Right lung (tissue), 5 donors: ENCODE results near the gene OAS2. TPM values are rescaled to one million over a fixed set of nuclear protein-coding genes. Genes with fewer than 3 reads are reported as not detected.

ENCODE experiments used
- DNase-seq, 2 donors: peaks; one replicate each; pipeline ENCODE4 v3.0.0-alpha.2; 2013
- polyA plus RNA-seq, 5 donors: library from polyadenylated mRNA; unstranded; fragments of 120-200 nt; gene quantifications; one replicate each; pipeline versions ENCODE4 v1.2.1 to v1.2.3, GENCODE V29; 2013; ENCODE audit warnings: inconsistent platforms in 1 of 5, low replicate concordance in 1 of 5; ENCODE audit not compliant: insufficient read length in 5 of 5, insufficient read depth in 1 of 5

OAS2 gene
- polyA plus RNA-seq, 5 donors, result 7.0 to 12.1 (median 10.5) TPM

DNA sequence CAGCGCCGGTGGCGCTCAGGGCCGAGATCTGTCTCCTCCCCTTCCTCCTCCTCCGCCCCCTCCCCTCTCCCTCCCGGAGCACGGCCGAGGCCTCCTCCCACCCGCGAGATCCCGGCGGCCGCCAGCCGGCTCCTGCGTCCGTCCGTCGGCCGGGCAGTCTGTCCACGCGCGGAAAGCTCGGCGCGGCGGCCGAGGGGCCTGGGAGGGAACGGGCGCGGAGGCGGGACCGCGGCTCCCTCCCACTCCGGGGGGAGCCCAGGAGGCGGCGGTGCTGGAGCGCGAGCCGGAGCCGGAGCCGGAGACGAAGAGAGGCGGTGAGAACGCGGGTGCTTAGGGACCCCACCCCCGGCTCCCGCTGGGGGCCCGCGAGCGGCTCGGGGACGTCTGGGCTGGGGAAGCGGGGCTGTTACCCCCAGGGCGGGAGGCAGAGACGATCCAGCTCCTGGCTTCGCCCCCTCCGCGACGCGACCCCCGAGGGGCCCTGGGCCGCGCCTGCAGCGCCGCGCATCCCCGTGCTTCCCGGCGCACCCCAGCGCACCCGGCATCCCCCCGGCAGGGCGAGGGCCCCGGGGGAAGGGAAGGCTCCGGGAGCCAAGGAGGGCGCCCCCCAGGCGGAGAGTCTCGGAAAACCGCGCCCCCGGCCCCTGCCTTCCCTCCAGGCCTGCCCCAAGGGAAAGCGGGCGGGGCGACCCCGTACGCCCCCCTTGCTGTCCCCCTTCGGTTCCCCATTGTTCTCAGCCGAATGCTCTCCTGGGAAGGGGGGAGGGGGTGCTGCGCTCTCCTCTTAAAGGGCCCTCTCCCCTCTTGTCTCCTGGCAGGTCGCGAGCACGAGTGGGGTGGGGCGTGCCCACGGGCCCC is 78.5 kb downstream of the OAS2 start, which contains the start of gene DTX1:
Gene DTX1, plus strand, starts transcription at position 100 of the 858 bp plus-strand sequence. CDS start 1,463 bp downstream, outside the sequence.
- no peak for DNase-seq

DNA sequence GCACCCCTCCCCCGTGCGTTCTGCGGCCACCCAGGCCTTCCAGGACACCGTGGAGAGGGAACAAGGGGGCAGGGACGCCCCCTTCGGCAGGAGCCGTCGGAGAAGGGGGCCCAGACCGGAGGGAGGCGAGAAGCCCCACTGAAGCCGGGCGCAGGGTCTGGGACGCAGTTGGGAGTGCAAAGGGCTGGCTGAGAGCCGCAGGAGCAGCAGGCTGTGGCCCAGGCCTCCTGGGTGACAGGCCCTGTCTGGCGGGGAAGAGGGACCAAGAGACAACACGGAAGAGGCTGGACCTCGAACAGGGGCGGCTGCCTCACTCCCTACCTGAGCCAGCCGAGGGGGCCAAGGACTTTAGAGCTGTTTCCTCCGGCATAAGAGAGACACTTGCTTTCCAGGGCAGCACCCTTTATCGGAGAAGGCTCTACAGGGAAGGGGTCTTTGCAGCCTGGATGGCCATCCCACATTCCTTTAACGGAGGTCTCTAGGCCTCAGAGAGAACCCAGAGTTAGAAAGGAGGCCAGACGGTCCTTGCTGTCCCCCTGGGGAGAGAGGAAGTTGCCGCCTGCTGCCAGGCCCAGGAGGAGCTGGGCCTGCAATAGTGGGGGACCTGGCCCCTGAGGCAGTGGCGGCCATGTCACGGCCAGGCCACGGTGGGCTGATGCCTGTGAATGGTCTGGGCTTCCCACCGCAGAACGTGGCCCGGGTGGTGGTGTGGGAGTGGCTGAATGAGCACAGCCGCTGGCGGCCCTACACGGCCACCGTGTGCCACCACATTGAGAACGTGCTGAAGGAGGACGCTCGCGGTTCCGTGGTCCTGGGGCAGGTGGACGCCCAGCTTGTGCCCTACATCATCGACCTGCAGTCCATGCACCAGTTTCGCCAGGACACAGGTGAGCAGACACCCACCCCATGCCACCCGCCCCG is 79.5 kb downstream of the OAS2 start:
- DNase-seq, result no peak

- no peak for DNase-seq
Measured at GRCh38 chr12:113058553-113058952, 80.2 kb downstream of the OAS2 start.

DNA sequence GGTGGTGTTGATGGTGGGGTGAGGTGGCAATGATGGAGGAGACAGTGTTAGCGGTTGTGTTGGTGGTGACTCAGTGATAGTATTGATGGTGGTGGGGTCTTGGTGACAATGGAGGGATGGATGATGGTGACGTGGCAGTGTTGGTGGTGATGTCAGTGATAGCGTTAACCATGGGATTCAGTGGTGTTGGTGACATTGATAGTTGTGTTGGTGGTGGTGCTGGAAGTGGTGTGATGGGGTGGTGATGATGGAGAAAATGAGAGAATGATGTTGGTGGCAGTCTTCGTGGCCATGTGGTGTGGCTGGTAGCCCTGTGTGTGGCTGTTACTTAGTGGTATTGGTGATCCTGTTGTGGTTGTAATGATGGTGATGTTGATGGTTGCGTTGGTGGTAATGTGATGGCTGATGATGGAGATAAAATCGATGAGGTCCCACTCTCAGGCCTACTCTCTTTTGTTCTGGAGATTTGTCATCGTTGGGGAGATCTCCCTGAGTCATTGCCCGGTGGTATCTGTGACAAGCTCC is 80.8 kb downstream of the OAS2 start:
- DNase-seq, result no peak

- DNase-seq, result no peak
Measured at GRCh38 chr12:113060336-113060960, 82.1 kb downstream of the OAS2 start.

DNA sequence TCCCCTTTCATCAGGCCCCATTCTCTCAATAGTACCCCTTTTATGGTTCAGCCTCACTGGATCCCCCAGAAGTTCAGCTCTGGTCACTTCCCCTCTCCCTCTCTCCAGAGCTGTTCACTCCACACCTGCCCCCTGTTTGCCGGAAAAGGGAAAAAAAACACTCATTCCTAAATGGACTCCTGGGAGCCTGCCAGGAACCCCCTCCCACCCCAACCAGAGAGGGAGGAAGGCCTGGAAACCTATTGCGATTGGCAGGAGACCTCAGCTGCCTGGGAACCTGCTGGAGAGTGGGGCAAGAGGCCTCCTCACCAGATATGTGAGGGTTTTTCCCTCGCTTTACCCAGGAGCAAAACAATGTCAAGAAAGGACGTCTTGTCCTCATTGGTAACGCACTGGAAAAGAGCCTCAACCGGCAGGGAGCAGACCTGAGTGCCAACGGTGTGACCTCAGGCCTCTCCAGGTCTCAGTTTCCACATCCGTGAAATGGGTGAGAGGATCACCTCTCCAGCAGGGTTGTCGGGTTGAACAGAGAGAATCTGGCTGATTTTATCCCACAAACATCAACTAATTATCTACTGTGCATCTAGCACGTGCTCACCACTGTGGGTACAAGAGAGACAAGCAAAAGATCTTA is 82.9 kb downstream of the OAS2 start:
- no peak for DNase-seq

Other genes starting within 250 kb of the OAS2 start
- under 1 TPM in 2 of 5 donors, not detected in 3; 0.03 to 0.08 TPM for gene RPH3A, start 186.8 kb upstream of the OAS2 start, polyA plus RNA-seq
- gene OAS1, start 71.6 kb upstream of the OAS2 start, polyA plus RNA-seq, result 1 to 10 TPM; 4.3 to 5.6 (median 5.0) TPM
- gene OAS3, start 40.0 kb upstream of the OAS2 start, polyA plus RNA-seq, result 10 to 100 TPM; 15.1 to 18.0 (median 16.7) TPM
- 1 to 10 TPM; 2.7 to 6.4 (median 3.8) TPM for gene DTX1, start 78.2 kb downstream of the OAS2 start, polyA plus RNA-seq
- gene RASAL1, start 157.2 kb downstream of the OAS2 start, polyA plus RNA-seq, result under 1 TPM; 0.15 to 0.56 (median 0.25) TPM
- 1 to 10 TPM in 4 of 5 donors, under 1 TPM in 1; 0.61 to 8.5 (median 3.6) TPM for gene CFAP73, start 171.2 kb downstream of the OAS2 start, polyA plus RNA-seq
- 10 to 100 TPM; 42.3 to 88.3 (median 54.9) TPM for gene DDX54, start 207.0 kb downstream of the OAS2 start, polyA plus RNA-seq
- 10 to 100 TPM in 3 of 5 donors, 1 to 10 TPM in 2; 8.3 to 16.7 (median 11.5) TPM for gene RITA1, start 207.2 kb downstream of the OAS2 start, polyA plus RNA-seq
- 10 to 100 TPM; 21.7 to 36.0 (median 28.8) TPM for gene TPCN1, start 242.9 kb downstream of the OAS2 start, polyA plus RNA-seq